Inflammatory macrophage treated with lipopolysaccharide for 4 hours (primary cell): ENCODE measurements around the gene HHAT.

Experiments
- DNase-seq: peaks from one replicate; pipeline ENCODE4 v3.0.0-alpha.2; 2020

The HHAT gene

DNA sequence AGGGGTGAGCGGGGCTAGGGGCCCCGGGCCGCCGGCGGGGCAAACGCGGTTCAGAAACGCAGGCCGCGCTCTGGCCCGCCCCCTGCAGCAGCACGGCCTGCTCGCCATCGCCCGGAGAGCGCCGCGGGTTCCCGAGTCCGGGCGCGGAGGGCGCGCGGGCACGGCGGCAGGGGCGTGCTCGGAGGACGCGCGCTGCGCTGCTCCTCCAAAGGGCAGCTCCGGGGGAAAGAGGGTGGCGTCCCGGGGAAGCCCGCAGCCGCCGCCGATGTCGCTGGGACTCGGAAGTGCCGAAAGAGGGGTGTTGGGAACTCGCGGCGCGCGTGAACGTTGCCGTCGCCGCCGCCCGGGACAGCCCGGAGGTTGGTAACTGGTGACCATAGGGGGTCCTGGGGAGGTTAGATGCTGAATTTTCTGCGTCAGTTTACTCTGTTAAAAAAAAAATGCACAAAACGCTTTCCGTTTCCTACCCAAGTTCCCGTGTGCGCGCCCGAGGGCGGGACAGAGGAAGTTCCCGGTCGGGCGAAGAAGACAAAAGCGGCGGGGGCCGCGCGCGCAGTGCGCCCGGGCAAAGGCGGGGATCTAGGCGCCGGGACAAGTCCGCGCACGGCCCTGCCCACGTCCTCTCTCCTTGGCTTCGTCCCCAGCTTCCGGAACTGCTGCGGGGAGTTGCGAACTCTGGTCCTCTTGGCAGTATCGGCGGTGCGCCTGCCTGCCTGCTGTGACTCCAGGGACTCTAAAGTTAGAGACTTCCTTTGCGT is at the start of gene HHAT:
HHAT (plus strand) TSS at position 157 of the 758 bp plus-strand sequence. CDS start 20,074 bp downstream, outside the sequence.
- peak; percentile 92 for DNase-seq

DNA sequence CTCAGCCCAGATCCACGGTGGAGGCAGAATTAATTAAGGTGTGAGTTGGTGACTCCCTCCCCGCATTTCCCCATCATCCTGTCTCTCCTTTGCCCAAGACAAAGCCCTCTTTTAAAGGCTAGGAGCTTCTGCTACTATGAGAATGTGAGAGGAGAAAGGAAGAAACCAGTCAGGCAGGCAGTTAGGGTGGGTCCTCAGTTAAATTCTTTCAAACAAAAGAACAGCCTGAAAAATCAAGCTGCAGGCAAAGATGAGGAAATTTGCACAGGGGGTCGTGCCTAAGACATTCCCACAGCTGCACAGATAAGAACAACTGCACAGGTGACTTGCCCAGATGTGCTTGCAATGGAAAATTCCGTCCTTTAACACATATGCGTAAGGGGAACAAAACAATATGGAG is 48.5 kb upstream of the HHAT start:
- DNase-seq, result no peak

DNA sequence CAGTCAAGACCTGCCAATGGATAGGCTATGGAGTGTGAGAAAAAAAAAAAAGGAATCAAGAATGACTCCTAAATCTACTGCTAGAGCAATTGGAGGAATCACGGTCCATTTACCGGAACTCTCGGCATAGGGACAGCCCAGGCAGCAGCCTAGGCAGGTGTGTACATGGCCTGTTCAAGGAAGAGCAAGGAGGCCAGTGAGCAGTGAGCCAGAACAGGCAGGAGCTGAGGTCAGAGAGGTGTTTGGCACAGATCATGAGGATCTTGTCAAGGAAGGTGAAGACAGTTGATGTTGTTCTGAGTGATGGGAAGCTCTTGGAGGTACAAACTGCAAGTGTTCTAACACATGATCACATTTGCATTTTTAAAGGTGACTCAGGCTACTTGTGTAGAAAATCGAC is 40.6 kb upstream of the HHAT start:
- DNase-seq, result no peak

DNA sequence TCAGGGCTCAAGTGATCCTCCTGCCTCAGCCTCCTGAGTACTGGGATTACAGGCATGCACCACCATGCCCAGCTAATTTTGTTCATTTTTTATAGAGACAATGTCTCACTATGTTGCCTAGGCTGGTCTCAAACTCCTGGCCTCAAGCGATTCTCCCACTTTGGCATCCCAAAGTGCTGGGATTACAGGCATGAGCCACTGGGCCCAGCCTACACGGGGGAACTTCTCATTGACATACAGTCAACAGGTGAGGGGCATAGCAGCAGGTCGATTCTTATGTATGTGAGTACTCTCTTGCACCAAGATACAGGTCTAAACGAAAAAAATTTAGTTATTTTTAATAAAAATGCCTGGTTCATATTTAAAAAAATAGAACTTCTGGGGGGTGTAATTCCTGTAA is 39.5 kb upstream of the HHAT start:
- DNase-seq, result no peak

DNA sequence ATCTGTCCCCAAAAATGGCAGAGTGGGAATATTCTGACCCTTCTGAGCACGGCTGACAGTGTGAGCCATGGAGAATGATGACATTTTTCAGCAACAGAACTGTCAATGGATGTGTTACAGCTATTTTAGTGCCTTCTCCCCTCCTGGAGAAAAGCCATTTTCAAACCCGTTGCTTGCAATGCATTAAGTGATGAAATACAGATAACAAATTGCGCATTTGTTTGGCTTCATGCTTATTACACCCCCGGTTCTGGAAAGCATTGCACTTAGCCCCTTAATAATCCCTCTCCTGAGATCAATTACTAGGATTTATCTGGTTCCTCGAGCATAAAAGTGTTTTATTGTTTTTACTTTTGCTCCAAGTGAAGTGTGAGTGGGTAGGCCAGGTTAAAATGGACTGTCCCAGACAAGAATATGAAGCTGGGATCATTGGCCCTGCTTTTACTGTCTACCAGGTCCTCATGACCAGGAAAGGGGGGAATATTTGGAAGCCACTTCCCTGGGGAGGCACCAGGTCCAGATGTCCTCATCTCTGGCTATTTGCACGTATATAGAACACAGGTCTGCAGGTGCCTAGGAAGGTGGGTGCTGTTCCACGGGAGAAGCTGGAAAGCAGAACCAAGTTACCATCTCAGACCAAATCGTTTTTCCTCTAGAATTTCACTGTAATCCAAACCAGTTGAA is 37.5 kb upstream of the HHAT start:
- DNase-seq, result no peak

DNA sequence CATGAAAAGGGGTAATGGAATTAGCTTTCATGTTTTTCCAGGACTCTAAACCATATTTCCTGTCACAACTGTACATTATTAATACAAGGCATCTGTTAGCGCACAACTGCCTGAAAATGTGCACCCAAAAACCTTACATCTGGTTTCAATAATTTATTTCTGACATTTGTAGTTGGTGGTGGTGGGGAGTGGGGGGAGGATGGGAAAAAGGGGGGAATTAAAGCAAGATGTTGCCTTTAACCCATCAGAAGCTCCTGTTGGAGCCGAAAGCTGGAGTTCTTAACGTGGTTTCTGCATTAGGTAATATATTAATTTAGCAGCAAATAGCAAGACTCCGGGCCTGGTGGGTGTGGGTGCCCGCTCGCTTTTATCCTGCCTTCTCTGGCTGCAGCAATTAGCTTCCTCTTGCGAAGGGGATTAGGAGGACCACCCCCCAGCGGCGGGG is 36.9 kb upstream of the HHAT start:
- DNase-seq, result no peak

DNA sequence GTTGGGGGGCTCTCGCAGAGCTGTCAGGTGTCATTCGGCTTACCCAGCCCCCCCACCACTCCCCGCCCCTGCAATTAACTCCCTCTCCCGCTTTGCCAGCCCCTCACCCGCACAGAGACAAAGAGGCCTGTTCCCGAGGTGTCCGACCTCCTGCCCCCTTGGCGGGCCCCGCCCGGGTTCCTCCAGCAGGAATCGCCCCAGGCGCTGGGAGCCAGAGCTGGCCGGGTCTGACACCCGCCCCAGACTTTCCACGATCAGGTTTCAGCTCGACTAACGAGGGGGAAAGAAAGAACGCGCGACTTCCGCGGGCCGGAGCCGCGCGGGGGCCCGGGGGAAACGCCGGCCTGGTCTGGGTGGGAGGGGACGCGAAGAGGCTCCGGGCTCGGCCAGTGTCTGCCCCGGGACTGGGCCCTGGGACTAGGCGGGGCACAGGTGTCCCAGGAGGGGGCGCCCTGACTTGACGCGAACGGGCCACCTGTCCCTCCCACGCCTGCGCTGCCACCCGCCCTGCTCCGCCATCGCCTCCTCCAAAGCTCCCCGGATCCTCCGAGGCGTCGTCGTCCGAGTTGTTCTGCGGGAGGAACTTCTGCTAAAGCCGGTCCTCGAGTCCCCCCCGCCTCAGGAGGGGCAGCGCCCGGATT is 36.4 kb upstream of the HHAT start:
- no peak for DNase-seq

DNA sequence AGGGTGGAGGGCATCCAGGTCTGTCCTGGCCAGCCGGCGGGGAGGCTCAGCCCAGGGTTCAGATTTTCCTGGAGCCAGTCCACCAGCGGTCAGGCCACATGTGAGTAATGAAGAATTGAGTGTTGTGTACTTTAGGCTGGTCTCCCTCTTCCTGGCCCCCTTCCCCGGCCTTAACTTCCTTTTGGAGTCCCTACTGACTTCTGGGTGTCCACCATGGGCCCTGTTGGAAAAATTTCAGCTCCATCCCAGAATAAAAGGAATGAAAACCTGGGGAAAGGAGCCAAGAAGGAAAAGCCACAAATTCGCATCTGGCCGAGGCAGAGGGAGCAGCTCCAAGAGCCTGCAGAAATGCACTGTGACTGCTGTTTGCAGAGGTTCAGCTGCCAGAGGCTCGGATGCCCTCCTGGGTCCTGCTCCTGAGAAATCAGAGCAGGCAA is 35.5 kb upstream of the HHAT start:
- DNase-seq, result no peak

DNA sequence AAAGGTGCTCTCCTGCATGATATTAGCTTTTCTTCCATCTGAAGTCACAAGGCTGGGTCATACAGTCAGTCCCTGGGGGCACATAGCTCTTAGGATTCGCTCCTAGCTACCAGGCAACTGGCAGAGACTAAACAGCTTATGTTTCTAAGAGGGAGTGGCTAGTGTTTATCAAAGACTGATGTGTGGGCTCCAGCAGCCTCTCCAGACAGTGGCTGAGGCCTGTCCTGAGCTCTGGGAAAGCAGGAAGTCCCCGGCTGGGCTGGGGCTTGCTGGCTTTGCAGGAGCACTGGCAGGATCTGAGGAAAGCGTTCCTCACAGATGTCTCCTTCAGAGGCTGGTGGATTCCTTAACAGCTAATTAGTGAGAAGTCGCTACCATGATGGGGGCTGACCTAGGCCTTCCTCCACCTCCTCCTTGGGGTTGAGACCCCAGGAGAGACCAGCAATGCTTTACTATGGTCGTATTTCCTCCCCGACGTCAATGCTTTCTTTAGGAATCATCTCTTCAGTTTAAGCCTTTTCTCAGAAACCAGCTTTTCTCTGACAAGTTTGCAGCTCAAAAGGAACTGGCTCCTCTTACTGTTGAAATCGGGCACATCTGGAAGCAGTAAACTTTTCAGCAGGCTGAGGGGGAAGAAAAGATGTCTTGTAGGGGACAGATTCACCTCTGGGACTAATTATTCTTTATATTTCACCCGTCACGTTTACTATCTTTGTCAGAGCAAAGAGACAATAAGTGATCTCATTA is 33.5 kb upstream of the HHAT start:
- DNase-seq, result no peak

DNA sequence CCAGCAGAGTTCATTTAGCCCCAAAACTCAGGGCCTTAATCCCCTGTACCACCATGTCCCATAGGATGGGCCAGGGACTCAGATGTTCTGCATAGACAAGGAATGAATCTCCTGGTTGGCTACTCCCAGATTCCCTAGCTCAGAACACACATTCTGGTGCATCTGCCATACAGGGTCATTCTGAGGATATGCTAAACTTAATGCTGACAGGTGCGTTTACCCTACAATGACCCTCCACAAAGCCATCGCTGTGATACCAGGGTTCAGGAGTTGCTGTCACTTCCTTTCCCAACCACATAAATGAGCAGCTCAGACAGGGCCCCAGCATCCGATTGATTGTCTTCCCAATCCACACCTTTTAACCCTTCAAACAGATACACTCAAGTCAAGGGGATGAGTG is 32.0 kb upstream of the HHAT start:
- DNase-seq, result no peak

DNA sequence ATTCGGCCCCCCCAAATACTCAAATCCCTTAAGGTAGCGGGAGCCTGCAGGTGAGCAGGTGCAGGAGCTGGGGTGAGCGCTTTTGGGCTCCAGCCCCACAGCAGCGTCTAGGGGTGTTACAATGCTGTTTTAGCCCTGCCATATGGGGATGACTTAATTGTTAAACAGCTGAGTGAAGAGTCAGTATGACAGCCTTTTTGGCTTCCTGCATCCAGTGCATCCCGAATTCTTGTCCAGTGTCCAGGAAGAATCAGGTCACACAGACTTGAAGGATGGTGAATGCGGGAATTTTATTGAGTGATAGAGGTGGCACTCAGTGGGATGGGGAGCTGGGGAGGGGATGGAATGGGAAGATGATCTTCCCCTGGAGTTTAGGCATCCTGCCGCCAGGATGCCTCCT is 30.4 kb upstream of the HHAT start:
- no peak for DNase-seq

DNA sequence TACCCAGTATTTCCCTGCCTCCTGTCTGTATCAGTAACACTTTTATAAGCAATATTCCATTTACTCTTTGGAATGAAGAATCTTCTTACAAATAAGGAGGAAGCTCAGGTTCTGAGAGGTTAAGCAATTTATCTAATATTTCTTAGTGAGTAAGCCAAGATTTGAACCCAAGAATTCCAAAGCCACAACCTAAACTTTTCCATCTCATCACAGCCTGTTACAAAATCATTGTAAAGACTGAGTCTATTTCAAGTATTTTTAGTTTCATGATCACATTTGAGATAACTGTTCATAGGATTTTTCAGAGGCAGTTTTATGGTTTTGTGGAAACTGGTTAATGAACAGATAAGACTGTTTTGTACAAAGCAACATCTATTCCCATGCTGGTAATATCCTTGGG is 29.8 kb upstream of the HHAT start:
- DNase-seq, result no peak

DNA sequence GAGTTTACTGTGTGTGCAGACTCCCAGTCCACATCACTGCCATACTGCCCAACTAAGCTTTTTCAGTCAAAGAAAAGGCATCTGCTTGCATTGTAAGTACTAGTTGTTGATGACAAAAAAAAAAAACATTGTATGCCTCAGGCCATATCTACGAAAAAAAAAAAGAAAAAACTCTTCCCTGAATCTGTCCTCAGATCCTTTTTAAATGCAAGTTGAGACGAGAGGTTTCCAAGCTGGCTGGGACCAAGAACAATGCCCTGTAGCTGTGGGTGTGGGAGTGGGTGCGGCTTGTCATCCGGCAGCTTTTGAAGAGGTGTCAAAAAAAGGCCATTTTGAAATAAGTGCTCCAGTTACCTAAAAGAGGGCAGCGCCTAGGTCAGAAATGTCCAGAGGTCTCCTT is 29.2 kb upstream of the HHAT start:
- DNase-seq, result no peak

DNA sequence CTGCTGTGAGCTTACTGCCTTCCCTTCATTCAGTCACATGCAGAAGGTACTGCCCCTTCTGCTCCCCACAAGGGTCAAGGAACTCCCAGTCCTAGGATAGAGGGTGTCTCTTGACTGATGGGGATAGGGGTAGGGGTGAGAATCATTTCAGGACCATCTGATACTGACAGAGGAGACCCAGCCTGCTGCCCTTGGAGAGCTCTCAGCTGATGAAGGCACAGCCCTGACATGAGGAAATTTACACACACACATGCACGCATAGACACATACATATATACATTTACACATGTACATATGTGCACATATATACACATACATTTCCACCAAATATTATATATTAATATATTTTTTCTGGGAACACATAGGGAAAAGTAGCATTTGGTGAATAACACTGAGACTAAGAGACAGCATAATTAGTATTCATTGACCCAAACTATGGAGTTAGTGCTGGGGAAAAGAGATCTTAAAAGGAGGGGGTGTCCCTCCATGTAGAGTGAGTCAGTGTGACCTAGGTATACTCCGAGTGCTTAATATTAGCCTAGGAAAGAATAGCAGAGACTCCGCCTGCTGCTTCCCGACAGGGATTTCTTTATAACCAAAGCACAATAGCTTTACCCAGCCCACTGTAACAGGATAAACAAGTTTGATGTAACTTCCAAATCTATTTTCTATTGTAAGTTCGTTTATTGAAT is 27.6 kb upstream of the HHAT start:
- no peak for DNase-seq

DNA sequence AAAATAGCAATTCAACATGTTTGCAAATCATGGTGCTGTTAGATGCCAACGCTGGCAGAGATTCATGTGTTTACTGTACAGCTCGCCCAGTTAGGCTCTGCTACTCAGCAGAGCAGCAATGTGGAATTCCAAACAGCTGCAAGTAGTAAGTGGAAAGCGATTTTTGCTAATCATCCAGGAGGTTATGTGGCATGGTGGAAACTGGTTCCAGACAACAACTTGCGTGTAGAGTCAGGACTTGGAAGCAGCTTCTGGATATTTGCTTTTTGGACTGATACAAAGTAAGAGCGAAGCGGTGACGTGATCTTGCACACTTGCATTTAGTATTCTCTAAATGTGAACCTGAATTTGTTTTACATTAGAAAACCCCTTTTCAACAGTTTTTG is 27.1 kb upstream of the HHAT start:
- DNase-seq, result no peak

DNA sequence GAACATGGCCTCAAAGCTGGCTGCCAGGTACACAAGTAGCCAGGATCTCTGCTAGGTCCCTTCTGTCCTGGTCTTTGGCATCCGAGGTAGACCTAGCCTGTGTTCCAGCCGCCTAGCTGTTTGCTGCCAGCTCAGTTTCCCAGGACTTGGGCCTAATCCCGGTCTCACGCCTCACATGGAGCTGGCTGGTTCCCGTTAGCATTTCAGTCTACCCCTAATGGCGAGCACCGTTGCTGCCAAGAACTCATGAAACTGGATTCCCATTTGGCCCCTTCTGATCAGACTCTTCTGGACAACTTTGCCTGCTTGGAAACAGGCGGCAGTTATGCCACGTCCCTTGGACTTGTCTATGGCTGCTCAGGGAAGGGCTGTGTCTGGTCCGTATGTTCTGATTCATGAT is 26.2 kb upstream of the HHAT start:
- no peak for DNase-seq

DNA sequence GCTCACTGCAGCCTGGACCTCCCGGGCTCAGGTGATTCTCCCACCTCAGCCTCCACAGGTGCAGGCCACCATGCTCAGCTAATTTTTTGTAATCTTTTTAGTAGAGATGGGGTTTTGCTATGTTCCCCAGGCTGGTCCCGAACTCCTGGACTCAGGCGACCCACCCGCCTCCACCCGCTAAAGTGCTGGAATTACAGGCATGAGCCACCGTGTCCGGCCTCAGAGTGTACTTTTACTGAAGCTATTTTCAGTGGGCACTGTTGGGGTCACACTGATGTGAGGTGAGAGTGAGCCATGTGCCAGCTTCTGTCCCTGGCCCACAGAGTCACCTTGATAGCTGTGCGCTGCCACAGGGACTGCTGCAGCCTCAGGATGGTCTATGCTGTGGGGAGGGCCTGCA is 25.3 kb upstream of the HHAT start:
- no peak for DNase-seq

DNA sequence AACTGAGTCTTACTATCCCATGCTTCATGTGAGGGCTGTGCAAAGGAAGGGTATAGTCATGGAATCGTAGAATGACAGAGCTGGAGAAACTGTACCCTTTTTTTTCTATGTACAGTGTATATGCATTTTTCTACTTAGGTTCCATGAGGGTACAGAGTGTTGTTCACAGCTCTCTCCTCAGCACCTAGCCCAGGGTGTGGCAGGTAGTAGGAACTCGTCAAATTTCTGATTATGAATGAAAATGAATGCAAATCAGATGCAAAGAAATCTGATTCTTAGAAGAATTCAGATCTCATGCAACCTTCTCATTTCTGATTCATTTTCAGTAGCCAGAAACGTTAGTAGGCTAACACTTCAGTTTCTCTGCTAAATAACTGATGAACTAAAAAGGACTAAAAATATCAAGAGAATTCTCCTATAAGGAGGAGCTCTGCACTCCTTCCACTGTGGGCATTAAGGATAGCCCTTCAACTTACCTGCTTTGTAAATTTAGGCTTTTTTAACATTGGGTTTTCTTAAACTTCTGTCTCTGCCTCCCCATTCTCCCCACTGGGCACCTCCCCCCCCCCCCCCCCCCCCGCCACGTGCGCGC is 18.0 kb upstream of the HHAT start:
- no peak for DNase-seq

DNA sequence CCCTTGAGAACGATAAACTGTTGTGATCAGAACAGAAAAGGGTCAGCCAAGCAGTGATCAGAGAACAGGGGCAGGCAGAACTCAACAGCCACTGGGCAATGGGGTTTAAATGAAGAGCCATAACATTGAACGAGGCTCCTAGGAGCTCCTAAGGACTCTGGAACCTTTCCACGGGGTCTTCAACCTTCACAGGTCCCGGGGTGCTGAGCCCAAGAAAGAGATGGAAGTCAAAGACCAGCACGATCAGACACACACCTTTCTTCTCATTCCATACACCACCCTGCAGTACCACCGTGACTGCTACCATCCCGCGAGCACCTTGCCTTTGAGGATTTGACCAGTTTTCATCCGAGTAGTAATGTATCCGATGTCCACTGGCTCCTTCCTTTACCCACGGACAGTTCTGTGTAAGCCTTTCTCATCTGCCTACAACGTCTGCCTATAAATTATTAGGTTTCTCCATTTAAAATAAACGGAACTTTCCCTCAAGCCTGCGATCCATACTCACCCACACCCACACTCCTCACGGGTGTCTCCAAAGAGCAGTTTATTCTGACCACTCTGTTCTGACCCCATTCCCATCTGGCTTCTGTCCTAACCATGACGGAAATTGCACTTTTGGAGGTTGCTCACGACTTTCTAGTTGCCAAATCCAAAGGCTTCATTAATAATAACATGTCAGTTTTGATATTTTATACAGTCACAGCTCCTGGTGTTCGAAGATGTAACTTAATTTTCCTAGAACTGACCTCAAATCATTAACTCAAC is 16.8 kb upstream of the HHAT start:
- no peak for DNase-seq

DNA sequence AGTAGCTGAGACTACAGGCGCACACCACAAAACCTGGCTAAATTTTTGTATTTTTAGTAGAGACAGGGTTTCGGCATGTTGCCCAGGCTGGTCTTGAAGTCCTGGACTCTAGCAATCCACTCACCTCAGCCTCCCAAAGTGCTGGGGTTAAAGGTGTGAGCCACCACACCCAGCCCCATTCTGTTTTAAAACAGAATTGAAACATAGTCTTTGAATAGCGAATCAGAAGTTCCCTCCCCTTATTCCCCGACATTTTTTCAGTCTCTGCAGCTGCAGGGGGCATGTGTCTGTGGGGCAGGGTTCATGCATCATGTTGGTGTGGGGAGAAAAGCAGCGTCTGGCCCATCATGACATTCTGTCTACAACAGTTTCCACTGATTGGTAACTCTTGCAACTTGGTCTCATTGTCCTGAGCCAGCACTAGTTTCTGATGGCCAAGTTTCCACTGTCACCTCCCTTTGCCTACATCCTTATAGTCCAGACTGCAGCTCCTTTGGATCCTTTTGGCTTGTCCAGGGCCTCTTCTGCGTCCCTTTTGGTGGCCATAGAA is 15.6 kb upstream of the HHAT start:
- DNase-seq, result no peak

DNA sequence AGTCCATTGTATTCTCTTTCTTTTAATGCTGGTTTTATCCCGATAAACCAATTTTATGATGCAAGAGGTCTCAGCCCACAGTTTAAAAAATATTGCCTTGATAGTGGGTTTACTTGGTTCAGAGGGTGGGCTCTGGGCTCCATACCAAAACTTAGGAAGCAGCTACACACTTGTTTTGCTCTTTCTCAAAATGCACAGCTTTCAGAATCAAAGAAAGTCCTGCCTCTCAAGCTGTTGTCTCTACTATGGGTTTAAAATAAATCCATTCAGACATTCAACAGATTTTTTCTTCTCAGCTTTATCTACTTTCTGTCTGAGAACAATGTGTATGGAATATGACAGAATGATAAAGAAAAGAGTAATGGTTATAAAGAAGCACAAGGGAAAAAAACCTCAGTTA is 14.8 kb upstream of the HHAT start:
- no peak for DNase-seq
